Activated CD8-positive, alpha-beta T cell treated with anti-CD3 and anti-CD28 coated beads for 36 hours (primary cell): Measurements from ENCODE around the gene ELP5. TPM values are rescaled to one million over a fixed set of nuclear protein-coding genes. Genes with fewer than 3 reads are reported as not detected.
A peak's percentile ranks its signal among the peaks of the same experiment; 100 is the strongest.
"Not testable (repeated sequence)": the region's sequence is repeated elsewhere in the genome, so short reads cannot be mapped to it uniquely, and the experiment has no call there.

Experiments used
- ATAC-seq: fragments of 200-7000 bp; cut with Tn5 transposase; one replicate; pipeline ENCODE4 v1.10.0; 2021; ENCODE audit warnings: mild to moderate bottlenecking, moderate library complexity
- CTCF ChIA-PET: fragments of 350-600 bp; sonication (Branson Sonifier 250); formaldehyde crosslinking; loops from one replicate; lab custom pipeline; 2021; ENCODE audit warnings: antibody characterized with exemption; lab: Charles Lee
- POLR2A ChIA-PET: fragments of 350-600 bp; sonication (Branson Sonifier 250); formaldehyde crosslinking; loops from one replicate; lab custom pipeline; 2021; ENCODE audit warnings: antibody characterized with exemption; lab: Charles Lee
- DNase-seq: peaks from one replicate; pipeline ENCODE4 v3.0.0-alpha.2; 2020
- H3K27ac Mint-ChIP-seq: one replicate; pipeline ENCODE4 v1.8.0; 2021; ENCODE audit warnings: mild to moderate bottlenecking, mixed read lengths
- H3K27me3 Mint-ChIP-seq: one replicate; pipeline ENCODE4 v1.8.0; 2021; ENCODE audit warnings: mixed read lengths
- H3K36me3 Mint-ChIP-seq: one replicate; pipeline ENCODE4 v1.8.0; 2021; ENCODE audit warnings: low read depth, mixed read lengths
- H3K4me1 Mint-ChIP-seq: one replicate; pipeline ENCODE4 v1.8.0; 2021; ENCODE audit warnings: low read depth, mixed read lengths
- H3K4me3 Mint-ChIP-seq: one replicate; pipeline ENCODE4 v1.8.0; 2021; ENCODE audit warnings: mild to moderate bottlenecking, moderate library complexity, mixed read lengths
- H3K9me3 Mint-ChIP-seq: one replicate; pipeline ENCODE4 v1.8.0; 2021; ENCODE audit warnings: mixed read lengths
- CTCF ChIP-seq: fragments of 200-600 bp; IDR thresholded peaks from one replicate; pipeline ENCODE4 v1.8.0; 2022; ENCODE audit warnings: antibody characterized with exemption, mild to moderate bottlenecking
- intact Hi-C: fragments of 100-400 bp; cut with micrococcal nuclease; formaldehyde crosslinking; loops from one replicate; pipeline ENCODE4 v1.10.0; 2022
- total RNA-seq, 2 experiments: library from RNA; stranded (reverse); gene quantifications; one replicate each; pipeline ENCODE4 v1.2.3, GENCODE V29; 2021

The ELP5 gene
- total RNA-seq, 2 experiments from 2014 or later, result 80.2 to 85.4 TPM

GRCh38 chr17:7243453-7243729, 8.6 kb upstream of the ELP5 start:
- ChIA-PET POLR2A (interaction anchor here (1.0 to 15.6 kb wide), 9 partner anchors 6 to 107 kb away, joined by 3 to 261 read pairs (median 6); partner anchors contain the start of genes ACADVL, CTDNEP1, DLG4 and DVL2), CTCF (interaction anchor here (1.9 kb wide), 1 partner anchor 53 kb away, joined by 8 read pairs; no protein-coding TSS in a partner anchor)
- intact Hi-C loops, result no loop called here
- TF ChIP-seq CTCF, result no peak
- H3K27me3 Mint-ChIP-seq, result no peaks in the 10 kb centered on the region
- peak overlapping the region; percentile 82 for H3K4me3 Mint-ChIP-seq
- peaks cover 23% of the 10 kb centered on the region for H3K36me3 Mint-ChIP-seq
- DNase-seq, result no peak
- no peak for ATAC-seq
- peak overlapping the region; percentile 66 for H3K27ac Mint-ChIP-seq
- no peaks in the 10 kb centered on the region for H3K9me3 Mint-ChIP-seq
- H3K4me1 Mint-ChIP-seq, result peaks cover 34% of the 10 kb centered on the region

- ChIA-PET CTCF (interaction anchor here (1.9 kb wide), 1 partner anchor 52 kb away, joined by 8 read pairs; no protein-coding TSS in a partner anchor), POLR2A (interaction anchor here (0.6 to 15.6 kb wide), 7 partner anchors 10 to 591 kb away, joined by 3 to 261 read pairs (median 6); partner anchors contain the start of genes ACADVL, DLG4 and DVL2)
- H3K4me3 Mint-ChIP-seq, DNase-seq, H3K27me3 Mint-ChIP-seq, H3K9me3 Mint-ChIP-seq, H3K27ac Mint-ChIP-seq, intact Hi-C loops, ATAC-seq: not testable (repeated sequence)
- peaks cover 25% of the 10 kb centered on the region for H3K36me3 Mint-ChIP-seq
- H3K4me1 Mint-ChIP-seq, result peaks cover 37% of the 10 kb centered on the region
These were observed 8.2 kb upstream of the ELP5 start for GRCh38 chr17:7243838-7244237.

- no peak for TF ChIP-seq CTCF
- Mint-ChIP-seq H3K36me3 (peaks cover 35% of the 10 kb centered on the region), H3K4me3 (no peak overlapping the region), H3K27me3 (no peaks in the 10 kb centered on the region), H3K4me1 (peaks cover 29% of the 10 kb centered on the region), H3K9me3 (no peaks in the 10 kb centered on the region), H3K27ac (peak overlapping the region; percentile 54)
- CTCF ChIA-PET, result interaction anchor here (0.6 kb wide), 1 partner anchor 50 kb away, joined by 3 read pairs; no protein-coding TSS in a partner anchor
- ATAC-seq (no peak), DNase-seq (no peak)
- intact Hi-C loops, result no loop called here
- POLR2A ChIA-PET, result no interaction called here
These were observed 5.2 kb upstream of the ELP5 start for GRCh38 chr17:7246779-7247178.

GRCh38 chr17:7248796-7249195, 3.2 kb upstream of the ELP5 start:
- ChIA-PET POLR2A (interaction anchor here (0.8 to 5.0 kb wide), 4 partner anchors 9 to 236 kb away, joined by 4 to 67 read pairs (median 4); partner anchors contain the start of genes GABARAP, PHF23 and POLR2A), CTCF (interaction anchor here (2.3 kb wide), 1 partner anchor 10 kb away, joined by 7 read pairs; the partner anchor contains the start of gene PHF23)
- TF ChIP-seq CTCF, result no peak
- no peak overlapping the region for H3K4me3 Mint-ChIP-seq
- no peaks in the 10 kb centered on the region for H3K27me3 Mint-ChIP-seq
- peaks cover 36% of the 10 kb centered on the region for H3K36me3 Mint-ChIP-seq
- intact Hi-C loops, result no loop called here
- no peaks in the 10 kb centered on the region for H3K9me3 Mint-ChIP-seq
- no peak for DNase-seq
- peak overlapping the region; percentile 47 for H3K27ac Mint-ChIP-seq
- H3K4me1 Mint-ChIP-seq, result peaks cover 33% of the 10 kb centered on the region
- ATAC-seq, result no peak

- intact Hi-C loops, result no loop called here
- Mint-ChIP-seq H3K27me3 (no peaks in the 10 kb centered on the region), H3K36me3 (peaks cover 38% of the 10 kb centered on the region), H3K27ac (peak overlapping the region; percentile 78), H3K9me3 (no peaks in the 10 kb centered on the region), H3K4me3 (peak overlapping the region; percentile 91), H3K4me1 (peaks cover 36% of the 10 kb centered on the region)
- ATAC-seq, result no peak
- POLR2A ChIA-PET, result interaction anchor here (0.5 to 5.0 kb wide), 7 partner anchors 9 to 326 kb away, joined by 3 to 67 read pairs (median 4); partner anchors contain the start of genes CLDN7, DVL2, GABARAP and PHF23
- CTCF ChIA-PET, result interaction anchor here (2.3 kb wide), 1 partner anchor 10 kb away, joined by 7 read pairs; the partner anchor contains the start of gene PHF23
- no peak for DNase-seq
- no peak for TF ChIP-seq CTCF
These were observed 2.8 kb upstream of the ELP5 start for GRCh38 chr17:7249214-7249613.
